ENCODE measurements around the gene ANOS1. TPM values are rescaled to one million over a fixed set of nuclear protein-coding genes. Genes with fewer than 3 reads are reported as not detected.

The ANOS1 gene
- total and polyA plus RNA-seq, 4 donors, result 36.9 to 154 (median 89.3) TPM

GRCh38 chrX:8591501-8591900 lies 140.4 kb downstream of the ANOS1 start:
- Histone ChIP-seq H3K36me3 (ENCODE audit: control insufficient read depth, insufficient read depth, low read length) (no peaks in the 10 kb centered on the region), H3K27ac (ENCODE audit: low read depth, low read length) (no peak overlapping the region), H3K4me3 (ENCODE audit: low read depth, low read length) (no peak overlapping the region), H3K4me1 (ENCODE audit: control insufficient read depth, insufficient read depth, low read length) (no peaks in the 10 kb centered on the region), H3K27me3 (ENCODE audit: control insufficient read depth, insufficient read depth, low read length) (no peaks in the 10 kb centered on the region), H3K9me3 (ENCODE audit: control insufficient read depth, insufficient read depth, low read length) (no peaks in the 10 kb centered on the region)
- DNase-seq (ENCODE audit: low read depth in 4 of 6, low spot score in 6 of 6), result no peak
- no CpG with 5 or more reads among the region's 4 CpGs for WGBS (ENCODE audit: insufficient coverage)

DNA sequence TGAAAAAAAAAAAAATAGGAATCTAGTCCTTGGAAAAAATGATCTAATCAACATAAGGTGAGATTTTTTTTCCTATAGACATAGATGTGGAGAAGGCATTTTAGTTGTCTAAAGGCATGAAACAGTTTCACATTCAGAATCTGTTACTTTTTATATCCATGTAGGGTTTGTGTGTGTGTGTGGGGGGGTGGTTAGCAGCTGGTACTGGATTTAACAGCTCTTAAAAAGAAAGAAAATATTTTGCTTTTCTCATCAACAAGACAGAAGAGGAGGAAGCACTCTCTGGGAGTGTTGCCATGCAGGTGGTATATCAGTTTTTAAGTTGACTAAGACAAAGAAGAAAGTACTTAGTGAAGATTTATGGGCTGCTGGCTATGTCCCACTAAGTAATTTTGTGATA lies 145.0 kb downstream of the ANOS1 start:
- no peak overlapping the region for H3K4me3 ChIP-seq (ENCODE audit: low read depth, low read length)
- H3K27ac ChIP-seq (ENCODE audit: low read depth, low read length), result no peak overlapping the region
- no peak for DNase-seq (ENCODE audit: low read depth in 4 of 6, low spot score in 6 of 6)
- H3K36me3 ChIP-seq (ENCODE audit: control insufficient read depth, insufficient read depth, low read length), result no peaks in the 10 kb centered on the region
- H3K9me3 ChIP-seq (ENCODE audit: control insufficient read depth, insufficient read depth, low read length), result no peaks in the 10 kb centered on the region
- H3K27me3 ChIP-seq (ENCODE audit: control insufficient read depth, insufficient read depth, low read length), result no peaks in the 10 kb centered on the region
- no peaks in the 10 kb centered on the region for H3K4me1 ChIP-seq (ENCODE audit: control insufficient read depth, insufficient read depth, low read length)

- no peaks in the 10 kb centered on the region for H3K9me3 ChIP-seq (ENCODE audit: control insufficient read depth, insufficient read depth, low read length)
- no peak for DNase-seq (ENCODE audit: low read depth in 4 of 6, low spot score in 6 of 6)
- 100% methylated on average over 2 of the region's 5 CpGs for WGBS (ENCODE audit: insufficient coverage)
Measured at GRCh38 chrX:8579602-8580001, 152.3 kb downstream of the ANOS1 start.

GRCh38 chrX:8576821-8577220 lies 155.1 kb downstream of the ANOS1 start:
- WGBS (ENCODE audit: insufficient coverage), result no CpG with 5 or more reads among the region's 3 CpGs

More at GRCh38 chrX:8579602-8580001, 152.3 kb downstream of the ANOS1 start:
- no peaks in the 10 kb centered on the region for H3K36me3 ChIP-seq (ENCODE audit: control insufficient read depth, insufficient read depth, low read length)
- H3K27me3 ChIP-seq (ENCODE audit: control insufficient read depth, insufficient read depth, low read length), result no peaks in the 10 kb centered on the region
- no peak overlapping the region for H3K27ac ChIP-seq (ENCODE audit: low read depth, low read length)
- no peak overlapping the region for H3K4me3 ChIP-seq (ENCODE audit: low read depth, low read length)
- H3K4me1 ChIP-seq (ENCODE audit: control insufficient read depth, insufficient read depth, low read length), result no peaks in the 10 kb centered on the region

DNA sequence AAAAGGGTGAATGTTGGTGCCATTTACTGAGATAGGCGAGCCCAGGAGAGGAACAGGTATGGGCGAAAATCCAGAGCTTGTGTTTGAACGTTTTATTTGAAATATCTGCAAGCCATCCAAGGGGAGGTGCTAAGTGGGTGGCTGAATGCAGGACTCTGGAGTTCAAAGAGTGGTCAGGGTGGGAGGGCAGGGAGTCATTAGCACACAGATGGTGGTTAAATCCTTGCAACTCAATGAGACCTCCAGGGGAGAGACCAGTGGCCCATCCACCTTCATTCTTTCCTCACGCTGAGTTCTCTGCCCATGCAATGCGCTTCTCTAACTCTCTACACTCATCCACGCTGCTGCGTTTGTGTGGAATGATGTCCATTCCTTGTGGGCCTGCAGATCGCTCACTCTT lies 166.2 kb downstream of the ANOS1 start:
- Histone ChIP-seq H3K9me3 (ENCODE audit: control insufficient read depth, insufficient read depth, low read length) (no peaks in the 10 kb centered on the region), H3K27me3 (ENCODE audit: control insufficient read depth, insufficient read depth, low read length) (no peaks in the 10 kb centered on the region), H3K4me3 (ENCODE audit: low read depth, low read length) (no peak overlapping the region), H3K27ac (ENCODE audit: low read depth, low read length) (no peak overlapping the region), H3K36me3 (ENCODE audit: control insufficient read depth, insufficient read depth, low read length) (peaks cover 3% of the 10 kb centered on the region), H3K4me1 (ENCODE audit: control insufficient read depth, insufficient read depth, low read length) (no peaks in the 10 kb centered on the region)
- WGBS (ENCODE audit: insufficient coverage), result 79% methylated on average over 8 of the region's 8 CpGs
- no peak for DNase-seq (ENCODE audit: low read depth in 4 of 6, low spot score in 6 of 6)

More at GRCh38 chrX:8576821-8577220, 155.1 kb downstream of the ANOS1 start:
- DNase-seq (ENCODE audit: low read depth in 4 of 6, low spot score in 6 of 6), result no peak
- Histone ChIP-seq H3K4me1 (ENCODE audit: control insufficient read depth, insufficient read depth, low read length) (peaks cover 2% of the 10 kb centered on the region), H3K27ac (ENCODE audit: low read depth, low read length) (no peak overlapping the region), H3K27me3 (ENCODE audit: control insufficient read depth, insufficient read depth, low read length) (no peaks in the 10 kb centered on the region), H3K9me3 (ENCODE audit: control insufficient read depth, insufficient read depth, low read length) (no peaks in the 10 kb centered on the region), H3K4me3 (ENCODE audit: low read depth, low read length) (no peak overlapping the region), H3K36me3 (ENCODE audit: control insufficient read depth, insufficient read depth, low read length) (no peaks in the 10 kb centered on the region)

GRCh38 chrX:8548446-8548845 lies 183.5 kb downstream of the ANOS1 start:
- H3K36me3 ChIP-seq (ENCODE audit: control insufficient read depth, insufficient read depth, low read length), result no peaks in the 10 kb centered on the region
- H3K4me1 ChIP-seq (ENCODE audit: control insufficient read depth, insufficient read depth, low read length), result no peaks in the 10 kb centered on the region
- no peak for DNase-seq (ENCODE audit: low read depth in 4 of 6, low spot score in 6 of 6)
- H3K27me3 ChIP-seq (ENCODE audit: control insufficient read depth, insufficient read depth, low read length), result no peaks in the 10 kb centered on the region
- no peak overlapping the region for H3K27ac ChIP-seq (ENCODE audit: low read depth, low read length)
- peaks cover 2% of the 10 kb centered on the region for H3K9me3 ChIP-seq (ENCODE audit: control insufficient read depth, insufficient read depth, low read length)
- no CpG with 5 or more reads among the region's 1 CpG for WGBS (ENCODE audit: insufficient coverage)
- no peak overlapping the region for H3K4me3 ChIP-seq (ENCODE audit: low read depth, low read length)

GRCh38 chrX:8546715-8547114 lies 185.2 kb downstream of the ANOS1 start:
- 82% methylated on average over 3 of the region's 4 CpGs for WGBS (ENCODE audit: insufficient coverage)
- no peak overlapping the region for H3K4me3 ChIP-seq (ENCODE audit: low read depth, low read length)
- no peaks in the 10 kb centered on the region for H3K9me3 ChIP-seq (ENCODE audit: control insufficient read depth, insufficient read depth, low read length)
- no peaks in the 10 kb centered on the region for H3K36me3 ChIP-seq (ENCODE audit: control insufficient read depth, insufficient read depth, low read length)
- H3K4me1 ChIP-seq (ENCODE audit: control insufficient read depth, insufficient read depth, low read length), result no peaks in the 10 kb centered on the region
- H3K27me3 ChIP-seq (ENCODE audit: control insufficient read depth, insufficient read depth, low read length), result no peaks in the 10 kb centered on the region
- no peak for DNase-seq (ENCODE audit: low read depth in 4 of 6, low spot score in 6 of 6)
- H3K27ac ChIP-seq (ENCODE audit: low read depth, low read length), result no peak overlapping the region

- Histone ChIP-seq H3K27ac (ENCODE audit: low read depth, low read length) (no peak overlapping the region), H3K27me3 (ENCODE audit: control insufficient read depth, insufficient read depth, low read length) (no peaks in the 10 kb centered on the region), H3K36me3 (ENCODE audit: control insufficient read depth, insufficient read depth, low read length) (no peaks in the 10 kb centered on the region), H3K4me3 (ENCODE audit: low read depth, low read length) (no peak overlapping the region), H3K4me1 (ENCODE audit: control insufficient read depth, insufficient read depth, low read length) (no peaks in the 10 kb centered on the region), H3K9me3 (ENCODE audit: control insufficient read depth, insufficient read depth, low read length) (no peaks in the 10 kb centered on the region)
- DNase-seq (ENCODE audit: low read depth in 4 of 6, low spot score in 6 of 6), result peak in 1 of 6 donors; percentile 9
- no CpG with 5 or more reads among the region's 2 CpGs for WGBS (ENCODE audit: insufficient coverage)
Measured at GRCh38 chrX:8520791-8521190, 211.1 kb downstream of the ANOS1 start.

GRCh38 chrX:8520178-8520577 lies 211.8 kb downstream of the ANOS1 start:
- H3K36me3 ChIP-seq (ENCODE audit: control insufficient read depth, insufficient read depth, low read length), result no peaks in the 10 kb centered on the region
- no peak for DNase-seq (ENCODE audit: low read depth in 4 of 6, low spot score in 6 of 6)
- H3K4me3 ChIP-seq (ENCODE audit: low read depth, low read length), result no peak overlapping the region
- no peaks in the 10 kb centered on the region for H3K9me3 ChIP-seq (ENCODE audit: control insufficient read depth, insufficient read depth, low read length)
- no peaks in the 10 kb centered on the region for H3K4me1 ChIP-seq (ENCODE audit: control insufficient read depth, insufficient read depth, low read length)
- H3K27ac ChIP-seq (ENCODE audit: low read depth, low read length), result no peak overlapping the region
- 95% methylated on average over 2 of the region's 3 CpGs for WGBS (ENCODE audit: insufficient coverage)
- no peaks in the 10 kb centered on the region for H3K27me3 ChIP-seq (ENCODE audit: control insufficient read depth, insufficient read depth, low read length)

DNA sequence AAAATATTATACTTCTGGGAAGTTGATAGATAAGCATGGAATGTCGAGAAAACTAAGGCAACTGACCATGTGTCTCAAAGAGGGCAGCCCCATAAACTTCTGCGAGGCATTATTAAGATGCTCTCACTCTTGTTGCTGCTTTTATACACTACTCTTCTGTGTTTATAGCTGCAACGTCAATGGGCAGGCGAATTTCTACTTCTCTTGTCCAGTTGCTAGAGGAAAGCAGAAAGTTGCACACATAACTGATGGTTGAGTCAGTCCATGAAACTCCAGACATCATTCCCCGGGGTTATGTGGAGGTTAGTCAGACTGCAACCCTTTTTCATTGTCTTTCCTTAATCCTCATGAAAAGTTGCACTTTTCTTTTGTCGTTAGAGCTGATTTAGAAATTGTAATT lies 227.5 kb downstream of the ANOS1 start:
- DNase-seq (ENCODE audit: low read depth in 4 of 6, low spot score in 6 of 6), result no peak
- Histone ChIP-seq H3K4me3 (ENCODE audit: low read depth, low read length) (no peak overlapping the region), H3K36me3 (ENCODE audit: control insufficient read depth, insufficient read depth, low read length) (no peaks in the 10 kb centered on the region), H3K27ac (ENCODE audit: low read depth, low read length) (no peak overlapping the region), H3K27me3 (ENCODE audit: control insufficient read depth, insufficient read depth, low read length) (no peaks in the 10 kb centered on the region), H3K9me3 (ENCODE audit: control insufficient read depth, insufficient read depth, low read length) (no peaks in the 10 kb centered on the region), H3K4me1 (ENCODE audit: control insufficient read depth, insufficient read depth, low read length) (no peaks in the 10 kb centered on the region)
- 78% methylated on average over 3 of the region's 6 CpGs for WGBS (ENCODE audit: insufficient coverage)

All from spinal cord (tissue), 10 donors.